Measurements from ENCODE around the gene TMEM248.
A peak's percentile ranks its signal among the peaks of the same experiment; 100 is the strongest.

- no peak for TF ChIP-seq CTCF (IDR thresholded peaks at IDR 0.05 in 2 of 3, conservative IDR thresholded peaks at IDR 0.05 in 1 of 3; ENCODE audit: borderline replicate concordance in 1 of 3, insufficient read depth in 1 of 3, low read depth in 2 of 3, low read length in 2 of 3)
- TF ChIP-seq, protein P1, sequence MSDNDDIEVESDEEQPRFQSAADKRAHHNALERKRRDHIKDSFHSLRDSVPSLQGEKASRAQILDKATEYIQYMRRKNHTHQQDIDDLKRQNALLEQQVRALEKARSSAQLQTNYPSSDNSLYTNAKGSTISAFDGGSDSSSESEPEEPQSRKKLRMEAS (IDR thresholded peaks at IDR 0.05): no peak
- TF ChIP-seq EZH2 (IDR thresholded peaks at IDR 0.05): no peak
- TF ChIP-seq POLR2AphosphoS5 (IDR thresholded peaks at IDR 0.05; ENCODE audit: low read depth, low read length): no peak
- TF ChIP-seq REST (IDR thresholded peaks at IDR 0.05; ENCODE audit: low read depth): no peak
- peak; percentile 80 for TF ChIP-seq ZFX (IDR thresholded peaks at IDR 0.05)
- no peak for TF ChIP-seq ZNF274 (IDR thresholded peaks at IDR 0.05; ENCODE audit: low read depth, low read length)
- no peak for TF ChIP-seq YY1 (IDR thresholded peaks at IDR 0.05; ENCODE audit: extremely low read depth, insufficient replicate concordance, low read depth, low read length)
- TF ChIP-seq POLR2A (IDR thresholded peaks at IDR 0.05; ENCODE audit: borderline replicate concordance, extremely low read depth, insufficient read depth, insufficient read length): no peak
- no peak for TF ChIP-seq CEBPB (IDR thresholded peaks at IDR 0.05; ENCODE audit: low read depth)
- TF ChIP-seq, protein P2, sequence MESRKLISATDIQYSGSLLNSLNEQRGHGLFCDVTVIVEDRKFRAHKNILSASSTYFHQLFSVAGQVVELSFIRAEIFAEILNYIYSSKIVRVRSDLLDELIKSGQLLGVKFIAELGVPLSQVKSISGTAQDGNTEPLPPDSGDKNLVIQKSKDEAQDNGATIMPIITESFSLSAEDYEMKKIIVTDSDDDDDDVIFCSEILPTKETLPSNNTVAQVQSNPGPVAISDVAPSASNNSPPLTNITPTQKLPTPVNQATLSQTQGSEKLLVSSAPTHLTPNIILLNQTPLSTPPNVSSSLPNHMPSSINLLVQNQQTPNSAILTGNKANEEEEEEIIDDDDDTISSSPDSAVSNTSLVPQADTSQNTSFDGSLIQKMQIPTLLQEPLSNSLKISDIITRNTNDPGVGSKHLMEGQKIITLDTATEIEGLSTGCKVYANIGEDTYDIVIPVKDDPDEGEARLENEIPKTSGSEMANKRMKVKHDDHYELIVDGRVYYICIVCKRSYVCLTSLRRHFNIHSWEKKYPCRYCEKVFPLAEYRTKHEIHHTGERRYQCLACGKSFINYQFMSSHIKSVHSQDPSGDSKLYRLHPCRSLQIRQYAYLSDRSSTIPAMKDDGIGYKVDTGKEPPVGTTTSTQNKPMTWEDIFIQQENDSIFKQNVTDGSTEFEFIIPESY (IDR thresholded peaks at IDR 0.05; ENCODE audit: extremely low read depth, insufficient replicate concordance, low read length): no peak
- no peak for TF ChIP-seq SP1 (IDR thresholded peaks at IDR 0.05; ENCODE audit: low read depth)
- no peak for TF ChIP-seq EGR1 (IDR thresholded peaks at IDR 0.05; ENCODE audit: low read depth)
- TF ChIP-seq FOSL1 (IDR thresholded peaks at IDR 0.05; ENCODE audit: low read depth): no peak
These were observed 432 bp downstream of the TMEM248 start for GRCh38 chr7:66921396-66921917.
